HG03354 (cell line): ENCODE measurements around the gene BTBD2.
A peak's percentile ranks its signal among the peaks of the same experiment; 100 is the strongest.

Experiments
- ATAC-seq: cut with Tn5 transposase; IDR thresholded peaks from one replicate; pipeline ENCODE4 v1.9.1; 2021; ENCODE audit warnings: mild to moderate bottlenecking; ENCODE audit not compliant: unreplicated experiment, poor library complexity, severe bottlenecking

Gene BTBD2

GRCh38 chr19:2015608-2015950 lies at the start of gene BTBD2:
Gene BTBD2, minus strand, starts transcription at chr19:2015714. Its CDS starts 11 bp downstream, at chr19:2015703.
- no peak for ATAC-seq

- no peak for ATAC-seq
Measured at GRCh38 chr19:2064788-2065524, 49.4 kb upstream of the BTBD2 start.

- no peak for ATAC-seq
Measured at GRCh38 chr19:2064395-2064787, 48.9 kb upstream of the BTBD2 start.

DNA sequence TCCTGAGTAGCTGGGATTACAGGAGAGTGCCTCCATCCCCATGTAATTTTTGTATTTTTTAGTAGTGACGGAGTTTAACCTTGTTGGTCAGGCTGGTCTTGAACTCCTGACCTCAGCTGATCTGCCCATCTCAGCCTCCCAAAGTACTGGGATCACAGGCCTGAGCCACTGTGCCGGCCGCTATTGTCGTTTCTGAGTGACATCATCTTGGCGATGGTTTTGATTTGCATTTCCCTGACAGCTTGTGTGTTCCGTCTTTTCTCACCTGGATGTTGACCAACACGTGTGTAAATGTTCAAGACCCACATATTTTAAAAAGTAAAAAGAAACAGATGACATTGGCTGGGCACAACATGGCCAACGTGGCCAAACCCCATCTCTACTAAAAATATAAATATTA lies 48.3 kb upstream of the BTBD2 start:
- no peak for ATAC-seq

GRCh38 chr19:2062770-2063169 lies 47.3 kb upstream of the BTBD2 start:
- no peak for ATAC-seq

- no peak for ATAC-seq
Measured at GRCh38 chr19:2062389-2062729, 46.8 kb upstream of the BTBD2 start.

DNA sequence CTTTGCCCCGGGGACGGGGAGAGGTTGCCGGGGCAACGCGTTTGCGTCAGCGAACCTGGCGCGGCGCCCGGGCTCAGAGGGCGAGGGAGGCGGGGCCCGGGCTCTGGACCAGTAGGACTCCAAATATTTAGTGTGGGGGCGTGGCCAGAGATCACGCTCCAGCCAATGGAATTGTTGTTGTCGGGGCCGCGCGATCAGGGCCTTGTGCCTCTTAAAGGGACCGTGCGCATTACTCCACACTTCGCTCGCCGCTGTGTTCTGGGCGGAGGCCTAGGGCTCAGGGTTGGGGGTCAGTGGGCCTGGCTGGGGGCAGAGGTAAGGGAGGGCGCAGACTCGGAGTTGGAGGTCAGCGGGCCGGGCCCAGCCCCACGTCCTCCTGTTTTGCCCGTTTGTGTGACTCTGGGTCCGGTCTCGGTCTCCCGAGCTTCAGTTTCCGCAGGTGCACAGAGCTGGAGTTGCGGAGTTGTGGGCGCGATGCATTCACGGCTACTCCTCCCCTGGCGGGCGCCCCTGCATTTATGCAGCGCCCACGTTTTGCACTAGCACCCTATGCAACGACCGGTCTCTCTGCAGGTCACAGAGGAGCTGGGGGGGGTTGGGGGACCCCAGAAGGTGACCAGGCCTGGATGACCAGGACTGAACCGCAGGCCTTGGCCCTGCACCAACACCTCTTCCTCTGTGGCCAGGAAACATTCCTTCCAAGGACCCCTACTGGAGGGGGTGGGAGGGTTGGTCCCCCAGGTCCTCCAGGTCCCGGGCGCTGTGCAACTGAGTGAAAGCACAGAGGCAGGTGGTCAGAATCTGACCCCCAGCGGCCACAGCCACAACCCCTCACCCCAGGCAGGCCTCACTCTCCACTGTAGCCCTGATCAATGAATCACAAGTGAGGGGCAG lies 46.2 kb upstream of the BTBD2 start:
- ATAC-seq, result peak; percentile 80

- ATAC-seq, result peak; percentile 32
Measured at GRCh38 chr19:2060884-2061494, 45.5 kb upstream of the BTBD2 start.

DNA sequence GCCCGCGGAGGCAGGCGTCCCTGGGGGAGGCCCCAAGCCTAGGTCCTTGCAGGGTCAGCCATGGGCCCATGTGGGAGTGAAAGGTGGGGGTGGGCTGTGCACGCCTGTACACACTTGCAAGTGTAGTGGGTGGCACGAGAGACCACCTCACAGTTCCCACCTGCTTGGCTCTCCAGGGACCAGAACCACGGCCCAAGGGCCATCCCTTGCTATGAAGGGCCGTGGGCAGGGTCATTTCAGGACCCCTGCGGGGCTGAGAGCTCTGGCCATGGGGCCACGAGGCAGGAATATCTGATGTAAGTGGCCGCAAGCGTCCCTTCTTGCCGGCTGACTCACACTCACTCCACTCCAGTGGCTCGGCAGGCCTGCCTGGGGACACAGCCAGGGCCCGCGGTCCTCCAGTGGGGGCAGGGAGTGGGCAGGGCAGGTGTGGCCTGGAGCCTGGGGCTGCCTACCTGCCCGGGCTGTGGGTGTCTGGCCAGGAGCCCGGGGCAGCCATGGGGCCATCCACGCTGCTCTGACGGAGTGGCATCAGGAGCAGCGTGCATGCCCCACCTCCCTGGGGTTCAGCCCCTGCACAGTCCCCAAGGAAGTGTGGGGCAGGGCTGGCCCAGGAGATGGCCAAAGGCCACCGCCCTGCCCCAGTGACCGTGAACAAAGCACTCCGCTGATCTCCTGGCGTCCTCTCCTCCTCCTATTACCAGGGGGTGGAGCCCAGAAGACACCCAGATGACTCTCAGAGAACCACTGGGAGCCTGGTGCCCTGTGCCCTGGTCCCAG lies 44.1 kb upstream of the BTBD2 start:
- no peak for ATAC-seq

DNA sequence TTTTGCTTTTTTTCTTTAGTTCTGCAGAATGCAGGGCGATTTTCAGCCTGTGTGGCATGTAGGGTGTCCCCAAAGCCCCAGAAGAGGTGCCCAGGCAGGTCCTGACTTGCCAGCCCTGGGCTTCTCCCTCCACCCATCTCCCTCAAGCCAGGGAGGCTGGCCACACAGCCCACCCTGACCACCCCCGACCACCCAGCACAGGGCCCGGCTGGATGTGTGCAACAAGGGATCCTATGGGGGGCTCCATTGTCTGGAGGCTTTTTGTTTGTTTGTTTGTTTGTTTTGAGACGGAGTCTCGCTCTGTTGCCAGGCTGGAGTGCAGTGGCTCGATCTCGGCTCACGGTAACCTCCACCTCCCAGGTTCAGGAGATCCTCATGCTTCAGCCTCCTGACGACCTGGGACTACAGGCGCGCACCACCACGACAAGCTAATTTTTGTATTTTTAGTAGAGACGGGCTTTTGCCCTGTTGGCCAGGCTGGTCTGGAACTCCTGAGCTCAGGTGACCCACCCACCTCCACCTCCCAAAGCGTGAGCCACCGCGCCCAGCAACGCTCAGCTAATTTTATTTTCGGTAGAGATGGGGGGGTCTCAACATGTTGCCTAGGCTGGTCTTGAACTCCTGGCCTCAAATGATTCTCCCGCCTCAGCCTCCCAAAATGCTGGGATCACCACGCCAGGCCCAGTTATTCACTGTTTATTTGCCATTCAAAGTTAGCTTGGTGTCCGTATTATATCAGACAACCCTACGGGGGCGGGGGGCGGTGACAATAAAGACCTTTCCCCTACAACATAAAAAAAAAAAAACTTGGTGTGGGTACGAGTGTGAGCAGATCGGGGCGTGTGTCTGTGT lies 43.3 kb upstream of the BTBD2 start:
- no peak for ATAC-seq

- no peak for ATAC-seq
Measured at GRCh38 chr19:2057484-2058469, 42.3 kb upstream of the BTBD2 start.

DNA sequence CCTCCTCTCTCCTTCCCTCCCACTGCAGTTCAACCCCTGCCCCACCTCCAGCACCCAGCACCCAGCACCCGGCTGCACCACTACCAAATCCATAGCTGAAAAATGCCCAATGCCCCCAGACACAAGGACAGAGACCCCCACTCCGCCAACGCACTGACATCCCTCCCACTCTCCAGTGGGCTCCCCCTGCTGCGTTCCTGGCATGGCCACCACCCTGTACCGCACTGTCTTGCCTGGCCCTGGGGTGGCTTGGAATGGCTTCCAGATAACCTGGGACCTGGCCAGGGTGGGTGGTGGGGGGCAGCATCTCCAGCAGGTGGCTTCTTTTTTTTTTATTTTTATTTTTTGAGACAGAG lies 41.3 kb upstream of the BTBD2 start:
- ATAC-seq, result no peak

DNA sequence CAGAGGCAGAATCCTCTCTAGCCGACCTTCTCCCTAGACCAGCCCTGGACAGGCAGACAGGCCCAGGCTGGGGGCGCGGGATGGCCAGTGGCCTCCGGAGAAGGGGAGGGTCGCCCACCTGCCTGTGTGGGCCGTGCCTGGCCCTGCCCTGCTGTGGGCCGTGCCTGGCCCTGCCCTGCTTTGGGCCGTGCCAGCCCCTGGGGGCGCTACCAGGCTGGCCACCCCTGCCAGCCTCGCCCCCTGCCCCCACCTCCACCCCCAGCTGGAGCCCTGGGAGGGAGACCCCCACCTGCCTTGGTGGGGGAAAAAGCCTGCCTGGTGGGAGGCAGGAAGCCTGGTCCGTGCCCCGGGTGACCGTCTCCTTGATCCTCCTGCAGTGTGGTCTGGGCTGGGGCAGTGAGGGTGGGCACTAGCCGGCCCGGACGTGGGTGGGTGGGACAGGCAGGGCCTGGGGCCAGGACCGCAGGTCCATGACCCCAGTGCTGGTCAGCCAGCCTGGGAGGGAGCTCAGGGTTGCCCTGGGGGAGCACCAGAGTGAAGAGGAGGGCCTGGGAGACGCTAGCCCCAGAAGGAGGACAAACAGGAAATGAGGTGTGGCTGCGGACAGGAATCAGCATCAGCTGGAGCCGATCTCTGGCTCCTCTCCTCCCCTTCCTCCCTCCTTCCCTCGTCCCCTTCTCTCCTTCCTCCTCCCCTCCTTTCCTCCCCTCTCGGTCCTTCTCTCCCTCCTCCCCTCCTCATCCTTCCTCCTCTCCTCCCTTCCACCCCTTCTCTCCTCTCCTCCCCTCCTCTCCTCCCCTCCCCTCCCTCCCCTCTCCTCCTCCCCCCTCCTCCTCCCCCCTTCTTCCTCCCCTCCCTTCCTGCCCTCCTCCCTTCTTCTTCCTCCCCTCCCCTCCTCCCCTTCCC lies 40.7 kb upstream of the BTBD2 start:
- ATAC-seq, result no peak

DNA sequence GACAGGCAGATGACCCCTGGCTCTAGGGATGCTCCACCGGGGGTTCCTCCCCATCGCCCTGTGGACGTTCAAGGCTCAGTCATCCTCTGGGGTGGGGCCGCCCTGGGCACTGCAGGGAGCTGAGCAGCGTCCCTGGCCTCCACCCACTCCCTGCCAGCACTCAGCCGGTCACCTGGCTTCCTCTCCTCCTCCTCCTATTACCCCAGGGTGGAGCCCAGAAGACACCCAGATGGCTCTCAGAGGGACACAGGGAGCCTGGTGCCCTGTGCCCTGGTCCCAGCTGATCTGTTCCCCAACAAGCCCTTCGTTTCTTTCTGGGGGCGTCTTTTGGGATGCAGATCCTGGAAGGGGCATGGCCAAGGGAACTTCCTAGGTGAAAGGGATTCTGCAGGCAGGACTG lies 39.2 kb upstream of the BTBD2 start:
- no peak for ATAC-seq

DNA sequence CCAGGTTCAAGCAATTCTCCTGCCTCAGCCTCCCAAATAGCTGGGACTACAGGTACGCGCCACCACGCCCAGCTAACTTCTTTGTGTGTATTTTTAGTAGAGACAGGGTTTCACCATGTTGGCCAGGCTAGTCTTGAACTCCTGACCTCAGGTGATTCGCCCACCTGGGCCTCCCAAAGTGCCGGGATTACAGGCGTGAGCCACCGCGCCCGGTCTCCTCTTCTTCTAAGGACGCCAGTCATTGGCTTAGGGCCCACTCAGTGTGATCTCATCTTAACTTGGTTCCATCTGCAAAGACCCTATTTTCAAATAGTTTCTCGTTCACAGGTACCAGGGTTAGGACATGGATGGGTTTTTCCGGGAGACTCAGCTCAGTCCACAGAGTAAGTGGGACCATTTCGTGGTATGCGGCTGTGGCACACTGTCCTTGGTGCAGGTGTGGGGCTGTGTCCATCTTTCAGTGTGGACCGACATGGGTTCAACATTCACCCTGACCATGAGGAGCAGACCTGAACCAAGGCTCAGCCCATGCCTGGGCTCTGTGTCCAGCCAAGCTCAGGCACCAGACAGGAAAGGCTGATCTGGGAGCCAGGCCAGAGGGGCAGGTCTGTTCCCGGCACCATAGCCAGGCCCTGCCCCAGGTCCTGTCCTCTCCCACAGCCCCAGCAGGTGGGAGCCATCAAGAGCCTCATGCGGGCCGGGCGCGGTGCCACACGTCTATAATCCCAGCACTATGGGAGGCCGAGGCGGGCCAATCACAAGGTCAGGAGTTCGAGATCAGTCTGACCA lies 38.3 kb upstream of the BTBD2 start:
- ATAC-seq, result no peak
